CMK (cell line): ENCODE data around the gene SDR39U1.

ENCODE experiments used
- DNase-seq: peaks from one replicate; pipeline ENCODE4 v3.0.0-alpha.2; 2010; ENCODE audit warnings: low read depth

The SDR39U1 gene

GRCh38 chr14:24411443-24412389 lies 30.9 kb downstream of the SDR39U1 start:
- DNase-seq, result no peak

GRCh38 chr14:24409956-24410355 lies 32.6 kb downstream of the SDR39U1 start:
- no peak for DNase-seq

- DNase-seq, result no peak
Measured at GRCh38 chr14:24409192-24409591, 33.4 kb downstream of the SDR39U1 start.

- no peak for DNase-seq
Measured at GRCh38 chr14:24408764-24409163, 33.8 kb downstream of the SDR39U1 start.

GRCh38 chr14:24407608-24408325 lies 34.8 kb downstream of the SDR39U1 start:
- DNase-seq, result no peak

- no peak for DNase-seq
Measured at GRCh38 chr14:24406416-24406815, 36.2 kb downstream of the SDR39U1 start.

GRCh38 chr14:24404814-24405213 lies 37.8 kb downstream of the SDR39U1 start:
- DNase-seq, result no peak

GRCh38 chr14:24403294-24403998 lies 39.1 kb downstream of the SDR39U1 start:
- DNase-seq, result no peak

GRCh38 chr14:24401810-24402702 lies 40.5 kb downstream of the SDR39U1 start:
- DNase-seq, result no peak

GRCh38 chr14:24399999-24400718 lies 42.4 kb downstream of the SDR39U1 start:
- no peak for DNase-seq

GRCh38 chr14:24399447-24399822 lies 43.1 kb downstream of the SDR39U1 start:
- DNase-seq, result no peak

GRCh38 chr14:24398653-24399446 lies 43.7 kb downstream of the SDR39U1 start, which contains the start of gene NYNRIN:
Gene NYNRIN (plus strand): TSS chr14:24399003. CDS start chr14:24399247, 244 bp downstream.
- peak; percentile 66 for DNase-seq

- DNase-seq, result no peak
Measured at GRCh38 chr14:24398293-24398652, 44.3 kb downstream of the SDR39U1 start.

GRCh38 chr14:24397639-24398292 lies 44.8 kb downstream of the SDR39U1 start:
- no peak for DNase-seq

- no peak for DNase-seq
Measured at GRCh38 chr14:24395609-24396582, 46.7 kb downstream of the SDR39U1 start.

- no peak for DNase-seq
Measured at GRCh38 chr14:24394275-24394674, 48.3 kb downstream of the SDR39U1 start.

- DNase-seq, result no peak
Measured at GRCh38 chr14:24392325-24393091, 50.1 kb downstream of the SDR39U1 start.
